Gastrocnemius medialis (tissue), 4 donors: Measurements from ENCODE around the gene ESPNL. TPM values are rescaled to one million over a fixed set of nuclear protein-coding genes. Genes with fewer than 3 reads are reported as not detected.

ENCODE experiments used
- ATAC-seq, 2 donors: fragments of 150-250 bp; one replicate each; pipeline ENCODE4 v1.9.1; 2016
- DNase-seq, 2 donors: peaks; one replicate each; pipeline ENCODE4 v3.0.0-alpha.2; 2019
- H3K27ac ChIP-seq, 4 donors: fragments of 200-600 bp; sonication (generic); 1 replicate in 1 of 4; 2 replicates in 3 of 4; pipeline ENCODE4 v1.5.1; 2016 to 2018; ENCODE audit warnings: mild to moderate bottlenecking in 2 of 4, moderate library complexity in 1 of 4
- H3K27me3 ChIP-seq, 3 donors: fragments of 200-600 bp; sonication (generic) in 2 of 3; 1 replicate in 1 of 3; 2 replicates in 2 of 3; pipeline versions ENCODE4 v1.5.1 to v1.6.0; 2016 to 2019; ENCODE audit warnings: mild to moderate bottlenecking in 1 of 3, moderate library complexity in 1 of 3
- H3K36me3 ChIP-seq, 2 donors: fragments of 200-600 bp; sonication (generic) in 1 of 2; one replicate each; pipeline ENCODE4 v1.5.1; 2017 to 2018
- H3K4me1 ChIP-seq, 2 donors: fragments of 200-600 bp; sonication (generic) in 1 of 2; one replicate each; pipeline ENCODE4 v1.5.1; 2016 to 2017; ENCODE audit warnings: mild to moderate bottlenecking in 2 of 2
- H3K4me3 ChIP-seq, 4 donors: fragments of 200-600 bp; sonication (generic) in 3 of 4; 1 replicate in 1 of 4; 2 replicates in 3 of 4; pipeline ENCODE4 v1.5.1; 2016 to 2019; ENCODE audit warnings: mild to moderate bottlenecking in 2 of 4
- H3K9me3 ChIP-seq, 3 donors: fragments of 200-600 bp; sonication (generic) in 2 of 3; 1 replicate in 1 of 3; 2 replicates in 2 of 3; pipeline ENCODE4 v1.5.1; 2016 to 2019
- POLR2A ChIP-seq, 2 donors: fragments of 450-650 bp; IDR thresholded peaks; one replicate each; pipeline ENCODE4 v1.6.1; 2017; ENCODE audit warnings: antibody characterized with exemption in 2 of 2, mild to moderate bottlenecking in 2 of 2, moderate library complexity in 2 of 2
- in situ Hi-C, 4 donors: fragments of 200-750 bp; cut with MboI; loops; one replicate each; pipeline versions ENCODE4 v1.15.0 to v1.8.0; 2017; ENCODE audit warnings: low sequenced_read_pairs in 4 of 4
- intact Hi-C: fragments of 100-400 bp; cut with DNase I; formaldehyde crosslinking; loops from one replicate; pipeline ENCODE4 v1.15.1; 2023; ENCODE audit warnings: low total_unique reads
- total RNA-seq, 4 donors: library from RNA; depleted of rRNA; stranded (reverse); fragments of >200 nt; gene quantifications; one replicate each; pipeline versions ENCODE4 v1.1.0 to v1.2.3, GENCODE V29; 2016
- TF ChIP-seq, protein P1 (sequence below), 5 experiments: fragments of 450-650 bp in 3 of 5; fragments of 200-600 bp in 2 of 5; sonication (generic) in 2 of 5; IDR thresholded peaks in 4 of 5; conservative IDR thresholded peaks in 1 of 5; 1 replicate in 4 of 5; 2 replicates in 1 of 5; pipeline ENCODE4 v1.5.1; 2016 to 2019; ENCODE audit warnings: antibody characterized with exemption in 5 of 5, mild to moderate bottlenecking in 3 of 5, moderate library complexity in 3 of 5

ESPNL gene
- total RNA-seq, 4 donors from 2014 or later, result 0.11 TPM; not detected in 3

DNA sequence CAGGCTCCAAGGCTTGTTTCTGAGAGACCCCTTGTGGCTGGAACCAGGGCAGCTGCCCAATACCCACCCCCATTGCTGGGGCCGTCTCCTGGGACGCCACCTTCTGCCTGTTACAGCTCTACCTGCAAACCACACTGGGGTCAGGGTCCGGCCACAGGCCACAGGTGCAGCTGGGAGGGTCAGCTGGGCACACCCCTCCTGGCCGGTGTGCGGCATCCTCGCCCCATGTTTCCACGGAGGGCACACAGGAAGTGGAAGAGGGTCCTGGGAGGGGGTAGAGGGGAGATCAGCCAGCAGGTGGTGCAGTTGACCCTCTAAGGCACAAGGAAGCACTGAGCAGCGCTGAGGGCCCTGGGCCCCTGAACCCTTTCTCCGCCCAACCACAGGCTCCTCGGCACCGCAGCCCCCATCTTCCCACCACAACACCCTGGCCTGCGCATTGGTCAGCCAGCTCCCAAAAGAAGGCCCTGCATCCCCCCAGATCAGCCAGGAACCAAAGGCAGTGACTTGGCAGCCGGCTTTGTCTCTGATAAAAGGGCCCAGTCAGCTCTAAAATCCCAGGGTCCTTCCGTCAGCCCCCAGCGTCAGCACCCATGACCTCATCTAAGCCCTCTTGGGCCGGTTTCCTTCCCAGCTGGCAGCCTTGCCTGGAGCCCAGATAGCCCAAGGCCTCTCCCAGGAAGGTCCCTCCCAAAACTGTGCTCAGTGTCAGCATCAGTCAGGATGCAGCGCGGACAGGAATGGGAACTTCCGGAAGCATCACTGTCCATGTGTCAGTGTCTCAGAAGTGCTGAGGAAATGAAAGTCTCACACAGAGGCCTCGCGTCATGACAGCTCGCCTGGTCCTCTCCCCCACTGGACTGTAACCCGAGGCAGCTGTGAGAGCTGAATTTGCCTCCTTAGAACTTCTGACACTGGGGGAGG, 60.3 kb downstream of the ESPNL start:
- H3K9me3 ChIP-seq, result no peaks in the 10 kb centered on the region
- in situ Hi-C loops (no loop called here), intact Hi-C loops (no loop called here)
- H3K36me3 ChIP-seq, result no peaks in the 10 kb centered on the region
- ATAC-seq (no peak), DNase-seq (peak in 1 of 2 donors; percentile 23)
- TF ChIP-seq POLR2A (IDR thresholded peaks at IDR 0.05), result no peak
- TF ChIP-seq, protein P1, sequence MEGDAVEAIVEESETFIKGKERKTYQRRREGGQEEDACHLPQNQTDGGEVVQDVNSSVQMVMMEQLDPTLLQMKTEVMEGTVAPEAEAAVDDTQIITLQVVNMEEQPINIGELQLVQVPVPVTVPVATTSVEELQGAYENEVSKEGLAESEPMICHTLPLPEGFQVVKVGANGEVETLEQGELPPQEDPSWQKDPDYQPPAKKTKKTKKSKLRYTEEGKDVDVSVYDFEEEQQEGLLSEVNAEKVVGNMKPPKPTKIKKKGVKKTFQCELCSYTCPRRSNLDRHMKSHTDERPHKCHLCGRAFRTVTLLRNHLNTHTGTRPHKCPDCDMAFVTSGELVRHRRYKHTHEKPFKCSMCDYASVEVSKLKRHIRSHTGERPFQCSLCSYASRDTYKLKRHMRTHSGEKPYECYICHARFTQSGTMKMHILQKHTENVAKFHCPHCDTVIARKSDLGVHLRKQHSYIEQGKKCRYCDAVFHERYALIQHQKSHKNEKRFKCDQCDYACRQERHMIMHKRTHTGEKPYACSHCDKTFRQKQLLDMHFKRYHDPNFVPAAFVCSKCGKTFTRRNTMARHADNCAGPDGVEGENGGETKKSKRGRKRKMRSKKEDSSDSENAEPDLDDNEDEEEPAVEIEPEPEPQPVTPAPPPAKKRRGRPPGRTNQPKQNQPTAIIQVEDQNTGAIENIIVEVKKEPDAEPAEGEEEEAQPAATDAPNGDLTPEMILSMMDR (IDR thresholded peaks at IDR 0.05 in 4 of 5, conservative IDR thresholded peaks at IDR 0.05 in 1 of 5), result peak in 2 of 5 experiments; percentile 27 to 43
- peaks cover 8 to 16% (median 14%) of the 10 kb centered on the region in 3 donors for H3K27me3 ChIP-seq
- no peak overlapping the region for H3K27ac ChIP-seq
- no peak overlapping the region for H3K4me3 ChIP-seq
- H3K4me1 ChIP-seq, result peaks cover 9 to 12% of the 10 kb centered on the region in 2 donors

- Histone ChIP-seq H3K4me1 (peaks cover 11 to 21% of the 10 kb centered on the region in 2 donors), H3K9me3 (no peaks in the 10 kb centered on the region), H3K27me3 (peaks cover 8 to 16% (median 14%) of the 10 kb centered on the region in 3 donors), H3K4me3 (no peak overlapping the region), H3K27ac (no peak overlapping the region), H3K36me3 (no peaks in the 10 kb centered on the region)
- intact Hi-C loops, result no loop called here
- DNase-seq (no peak), ATAC-seq (no peak)
- in situ Hi-C loops, result no loop called here
- no peak for TF ChIP-seq POLR2A (IDR thresholded peaks at IDR 0.05)
- TF ChIP-seq, protein P1 (IDR thresholded peaks at IDR 0.05 in 4 of 5, conservative IDR thresholded peaks at IDR 0.05 in 1 of 5), result no peak
These were observed 61.3 kb downstream of the ESPNL start for GRCh38 chr2:238161291-238162051.

DNA sequence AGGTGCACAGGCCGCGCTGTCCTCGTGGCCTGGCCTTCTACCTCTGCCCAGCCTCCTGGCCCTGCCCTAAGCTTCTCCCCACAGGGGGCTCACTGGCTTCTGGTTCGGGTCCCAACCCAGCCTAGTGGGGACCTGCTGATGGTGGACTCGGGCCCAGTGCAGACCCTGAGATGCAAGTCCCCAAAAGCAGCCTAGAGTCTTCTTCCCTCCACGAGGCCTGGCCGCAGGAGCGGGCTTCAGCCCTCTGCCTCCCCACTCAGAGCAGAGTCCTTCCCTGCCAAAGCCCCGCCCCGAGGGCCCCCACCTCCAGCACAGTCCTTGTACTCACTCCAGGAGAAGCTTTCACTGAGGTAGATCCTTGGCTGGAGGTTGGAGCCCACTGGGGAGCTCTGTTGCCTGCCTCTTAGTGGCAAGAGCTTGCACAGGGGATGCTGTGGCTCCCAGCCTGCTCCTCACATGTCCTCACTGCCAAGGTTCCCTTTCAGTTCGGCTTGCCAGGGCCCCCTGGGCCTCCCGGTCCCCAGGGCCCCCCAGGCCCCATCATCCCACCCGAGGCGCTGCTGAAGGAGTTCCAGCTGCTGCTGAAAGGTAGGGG, 62.2 kb downstream of the ESPNL start:
- ATAC-seq (no peak), DNase-seq (no peak)
- TF ChIP-seq, protein P1 (IDR thresholded peaks at IDR 0.05 in 4 of 5, conservative IDR thresholded peaks at IDR 0.05 in 1 of 5), result no peak
- no peak for TF ChIP-seq POLR2A (IDR thresholded peaks at IDR 0.05)
- Histone ChIP-seq H3K4me1 (peaks cover 11 to 27% of the 10 kb centered on the region in 2 donors), H3K27me3 (peaks cover 8 to 16% (median 14%) of the 10 kb centered on the region in 3 donors), H3K4me3 (no peak overlapping the region), H3K27ac (no peak overlapping the region), H3K9me3 (no peaks in the 10 kb centered on the region), H3K36me3 (no peaks in the 10 kb centered on the region)
- intact Hi-C loops, result no loop called here
- in situ Hi-C loops, result no loop called here

- in situ Hi-C loops, result no loop called here
- peaks cover 11 to 27% of the 10 kb centered on the region in 2 donors for H3K4me1 ChIP-seq
These were observed 62.8 kb downstream of the ESPNL start for GRCh38 chr2:238162846-238163441.

More at GRCh38 chr2:238162846-238163441, 62.8 kb downstream of the ESPNL start:
- Histone ChIP-seq H3K27ac (no peak overlapping the region), H3K9me3 (no peaks in the 10 kb centered on the region), H3K36me3 (peaks cover 0 to 6% of the 10 kb centered on the region in 2 donors), H3K4me3 (no peak overlapping the region), H3K27me3 (peaks cover 8 to 14% (median 13%) of the 10 kb centered on the region in 3 donors)
- DNase-seq (peak in 1 of 2 donors; percentile 17), ATAC-seq (no peak)
- intact Hi-C loops, result no loop called here
- TF ChIP-seq, protein P1 (IDR thresholded peaks at IDR 0.05 in 4 of 5, conservative IDR thresholded peaks at IDR 0.05 in 1 of 5), result no peak
- no peak for TF ChIP-seq POLR2A (IDR thresholded peaks at IDR 0.05)
